Measurements from ENCODE around the gene RGL1.

The RGL1 gene

DNA sequence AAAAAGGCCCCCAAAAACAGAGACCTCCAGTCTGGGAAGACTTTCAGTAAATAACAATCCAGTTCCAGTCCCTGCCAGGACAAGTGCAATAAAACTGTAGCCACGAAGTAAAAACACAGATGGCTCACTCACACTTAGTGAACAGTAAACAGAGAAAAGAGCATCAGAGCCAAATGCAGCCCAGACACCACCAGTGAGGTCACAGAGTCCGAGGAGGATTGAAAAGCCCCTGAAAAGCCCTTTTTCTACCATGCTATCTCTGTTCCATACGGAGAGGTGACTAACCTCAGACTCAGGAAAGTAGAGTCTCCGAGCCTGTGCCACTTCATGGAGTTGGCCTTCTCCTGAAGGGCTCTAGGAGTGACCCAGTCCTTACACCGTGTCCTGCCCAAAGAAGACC lies 148.1 kb downstream of the RGL1 start:
- Mint-ChIP-seq H3K4me3 (no peak overlapping the region), H3K27me3 (peaks cover 2% of the 10 kb centered on the region), H3K36me3 (no peaks in the 10 kb centered on the region), H3K9me3 (no peaks in the 10 kb centered on the region), H3K4me1 (peaks cover 5% of the 10 kb centered on the region), H3K27ac (no peak overlapping the region)
- no peak for ATAC-seq (ENCODE audit: low read depth)
- DNase-seq (ENCODE audit: low spot score in 2 of 2), result no peak

DNA sequence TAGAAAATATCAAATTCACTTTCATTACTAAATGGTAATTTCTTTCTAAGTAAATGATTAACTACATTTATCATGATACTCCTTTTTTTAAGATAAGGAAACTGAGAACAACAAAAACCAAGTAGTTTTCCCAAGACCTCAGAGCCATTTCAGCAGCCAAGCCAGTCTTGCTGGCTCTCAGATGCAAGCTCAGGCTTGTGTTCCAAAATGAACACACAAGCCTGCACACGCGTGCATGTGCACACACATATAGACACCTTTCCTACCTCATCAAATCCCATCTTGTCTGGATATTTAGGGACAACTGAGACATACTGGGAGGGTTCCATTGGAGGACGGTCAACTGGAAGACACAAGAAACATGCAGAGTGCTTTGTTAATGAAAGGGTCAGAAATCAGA lies 149.6 kb downstream of the RGL1 start:
- H3K4me3 Mint-ChIP-seq, result no peak overlapping the region
- H3K27me3 Mint-ChIP-seq, result peaks cover 2% of the 10 kb centered on the region
- H3K4me1 Mint-ChIP-seq, result peaks cover 5% of the 10 kb centered on the region
- no peak for DNase-seq (ENCODE audit: low spot score in 2 of 2)
- no peaks in the 10 kb centered on the region for H3K36me3 Mint-ChIP-seq
- H3K9me3 Mint-ChIP-seq, result no peaks in the 10 kb centered on the region
- H3K27ac Mint-ChIP-seq, result peak overlapping the region; percentile 22
- ATAC-seq (ENCODE audit: low read depth), result no peak

DNA sequence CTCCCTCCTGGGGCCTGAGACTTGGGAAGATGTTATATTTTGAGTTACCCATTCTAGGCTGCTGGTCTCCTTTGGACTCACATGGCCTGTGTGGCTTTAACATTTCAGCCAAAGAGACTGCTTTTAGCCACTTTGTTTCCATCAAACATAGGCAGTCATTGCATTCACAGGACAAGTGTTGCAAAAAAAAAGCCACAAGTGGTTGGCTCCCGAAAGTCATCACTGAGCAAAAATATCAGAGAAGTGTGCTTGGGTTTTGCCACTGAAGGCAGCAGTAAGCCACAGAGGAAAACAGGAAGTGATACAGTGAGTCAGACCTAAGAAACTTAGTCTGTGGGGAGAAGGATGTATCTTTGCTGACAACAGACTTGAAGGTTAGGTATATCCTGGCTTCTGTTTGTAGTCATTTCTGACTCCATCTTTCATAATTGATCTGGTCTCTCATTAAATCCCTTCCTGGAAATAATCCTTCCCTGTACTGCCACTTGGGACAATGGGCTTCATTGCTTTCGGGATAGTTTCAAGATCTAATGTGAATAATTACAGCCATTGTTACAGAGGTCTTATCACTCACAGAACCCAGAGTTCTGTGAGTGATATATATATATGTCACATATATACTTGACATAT lies 151.8 kb downstream of the RGL1 start:
- peak overlapping the region; percentile 67 for H3K27ac Mint-ChIP-seq
- ATAC-seq (ENCODE audit: low read depth) (peak; percentile 100), DNase-seq (ENCODE audit: low spot score in 2 of 2) (peak in 1 of 2 donors; percentile 31)

DNA sequence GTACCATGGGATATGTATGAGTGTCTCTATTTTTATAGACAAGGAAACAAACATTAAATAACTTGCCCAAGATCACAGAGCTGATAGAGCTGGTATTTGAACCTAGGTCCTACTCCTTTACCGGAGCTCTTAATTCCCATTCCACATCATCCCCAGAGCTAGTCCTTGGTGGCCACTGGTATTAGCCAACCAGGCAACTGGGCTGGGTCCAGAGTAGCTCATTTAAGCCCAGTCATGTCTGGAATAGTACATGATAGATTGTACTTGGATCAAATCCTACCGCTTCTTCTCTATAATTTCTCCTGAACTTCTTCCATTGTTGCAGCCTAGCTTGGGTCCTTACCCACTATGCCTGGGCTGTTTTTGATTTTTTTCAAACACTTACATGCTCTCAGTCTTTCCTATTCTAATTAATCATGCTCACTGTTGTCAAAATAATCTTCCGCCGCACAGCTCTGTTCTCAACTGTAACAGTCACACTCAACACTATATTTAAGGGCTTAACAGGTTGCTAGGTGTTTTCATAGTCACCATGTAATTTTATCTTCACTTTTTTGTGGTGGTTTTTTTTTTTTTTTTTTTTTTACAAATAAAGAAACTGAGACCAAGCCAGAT lies 152.4 kb downstream of the RGL1 start:
- DNase-seq (ENCODE audit: low spot score in 2 of 2) (no peak), ATAC-seq (ENCODE audit: low read depth) (no peak)
- Mint-ChIP-seq H3K27me3 (peaks cover under 1% of the 10 kb centered on the region), H3K4me3 (no peak overlapping the region), H3K36me3 (no peaks in the 10 kb centered on the region), H3K4me1 (peaks cover 5% of the 10 kb centered on the region), H3K27ac (peak overlapping the region; percentile 67), H3K9me3 (no peaks in the 10 kb centered on the region)

More for the DNA sequence above, 151.8 kb downstream of the RGL1 start:
- H3K9me3 Mint-ChIP-seq, result no peaks in the 10 kb centered on the region
- no peaks in the 10 kb centered on the region for H3K27me3 Mint-ChIP-seq
- no peak overlapping the region for H3K4me3 Mint-ChIP-seq
- no peaks in the 10 kb centered on the region for H3K36me3 Mint-ChIP-seq
- H3K4me1 Mint-ChIP-seq, result peaks cover 5% of the 10 kb centered on the region

DNA sequence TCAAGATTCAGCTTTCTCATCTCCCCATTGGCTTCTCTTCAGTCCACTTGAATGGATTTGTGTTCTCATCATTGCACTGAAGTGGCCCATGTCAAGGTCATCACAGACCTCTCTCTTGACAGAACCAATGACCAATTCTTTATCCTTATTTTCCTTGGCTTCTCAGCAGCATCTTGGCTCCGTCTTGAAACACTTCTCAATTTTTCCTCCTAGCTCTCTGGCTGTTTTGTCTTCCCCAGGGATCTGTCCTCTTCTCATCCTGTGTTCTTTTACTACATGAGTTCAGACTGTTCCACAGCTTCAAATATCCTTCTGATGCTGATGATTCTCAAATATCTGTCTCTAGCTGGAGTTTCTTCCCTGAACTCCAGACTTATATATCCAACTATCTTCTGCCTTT lies 154.0 kb downstream of the RGL1 start:
- no peak for ATAC-seq (ENCODE audit: low read depth)
- peaks cover 9% of the 10 kb centered on the region for H3K27me3 Mint-ChIP-seq

DNA sequence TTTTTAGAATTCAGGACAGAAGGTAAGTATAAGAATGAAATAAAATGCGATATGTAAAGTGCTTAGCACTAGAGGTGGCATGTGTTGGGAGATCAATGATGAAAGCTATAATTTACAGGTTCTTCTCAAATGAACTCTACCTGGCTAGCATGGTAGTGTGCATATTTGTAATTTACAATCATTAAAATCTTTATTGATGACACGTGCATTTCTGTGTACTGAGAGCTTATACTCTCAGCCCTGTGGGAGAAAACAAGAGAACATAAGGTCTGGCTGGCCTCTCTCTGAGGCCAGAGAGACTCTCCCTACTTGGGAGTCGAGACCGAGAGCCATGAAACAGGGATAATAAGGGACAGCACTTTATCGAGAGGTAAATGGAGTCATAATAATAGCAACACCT lies 156.2 kb downstream of the RGL1 start:
- Mint-ChIP-seq H3K4me1 (peaks cover 5% of the 10 kb centered on the region), H3K4me3 (no peak overlapping the region), H3K36me3 (no peaks in the 10 kb centered on the region), H3K27me3 (peaks cover 15% of the 10 kb centered on the region), H3K9me3 (no peaks in the 10 kb centered on the region), H3K27ac (no peak overlapping the region)
- DNase-seq (ENCODE audit: low spot score in 2 of 2) (no peak), ATAC-seq (ENCODE audit: low read depth) (no peak)

More for the DNA sequence above, 154.0 kb downstream of the RGL1 start:
- H3K4me1 Mint-ChIP-seq, result peaks cover 5% of the 10 kb centered on the region
- no peak overlapping the region for H3K4me3 Mint-ChIP-seq
- no peaks in the 10 kb centered on the region for H3K9me3 Mint-ChIP-seq
- no peaks in the 10 kb centered on the region for H3K36me3 Mint-ChIP-seq
- H3K27ac Mint-ChIP-seq, result no peak overlapping the region
- no peak for DNase-seq (ENCODE audit: low spot score in 2 of 2)

DNA sequence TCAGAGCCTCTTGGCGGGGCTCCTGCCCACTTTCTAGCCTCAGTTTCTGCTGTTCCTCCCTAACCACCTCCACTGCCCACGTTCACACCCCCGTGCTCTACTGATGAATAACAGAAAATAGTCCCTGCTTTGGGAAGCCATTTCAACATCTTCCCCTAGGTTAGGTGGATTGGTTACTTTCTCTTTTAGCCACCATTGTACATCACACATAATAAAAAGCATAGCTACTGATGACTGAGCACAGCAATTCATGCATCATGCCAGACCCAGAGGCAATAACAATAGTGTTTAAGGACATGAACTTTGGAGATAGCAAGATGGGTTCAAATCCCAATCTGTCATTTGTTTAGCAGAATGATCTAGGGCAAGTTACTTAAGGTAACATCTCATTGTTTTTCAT lies 158.0 kb downstream of the RGL1 start:
- no peaks in the 10 kb centered on the region for H3K9me3 Mint-ChIP-seq
- ATAC-seq (ENCODE audit: low read depth), result no peak
- H3K36me3 Mint-ChIP-seq, result no peaks in the 10 kb centered on the region
- no peak for DNase-seq (ENCODE audit: low spot score in 2 of 2)
- H3K4me3 Mint-ChIP-seq, result no peak overlapping the region
- H3K4me1 Mint-ChIP-seq, result no peaks in the 10 kb centered on the region
- peaks cover 19% of the 10 kb centered on the region for H3K27me3 Mint-ChIP-seq
- H3K27ac Mint-ChIP-seq, result no peak overlapping the region

DNA sequence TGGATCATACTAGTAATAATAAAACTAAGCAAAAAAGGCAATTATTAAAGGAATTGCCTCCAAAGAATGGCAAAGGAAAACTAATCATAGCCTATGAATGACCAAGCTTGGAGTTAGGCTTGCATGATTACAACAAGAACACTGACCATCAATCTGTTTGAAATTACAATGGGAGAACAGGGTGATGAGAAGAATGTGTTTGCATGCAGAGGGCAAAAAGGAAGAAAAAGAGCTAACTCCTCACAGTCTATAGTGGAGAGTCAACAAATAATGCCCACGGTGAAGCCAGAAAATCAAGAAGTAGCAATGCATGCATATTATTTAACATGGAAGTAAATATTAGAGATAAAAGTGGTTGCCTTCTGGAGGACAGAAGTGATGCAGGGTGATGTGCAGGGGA lies 160.8 kb downstream of the RGL1 start:
- Mint-ChIP-seq H3K4me3 (no peak overlapping the region), H3K4me1 (no peaks in the 10 kb centered on the region), H3K27ac (no peak overlapping the region), H3K9me3 (no peaks in the 10 kb centered on the region), H3K27me3 (peaks cover 19% of the 10 kb centered on the region), H3K36me3 (no peaks in the 10 kb centered on the region)
- ATAC-seq (ENCODE audit: low read depth), result no peak
- DNase-seq (ENCODE audit: low spot score in 2 of 2), result no peak

DNA sequence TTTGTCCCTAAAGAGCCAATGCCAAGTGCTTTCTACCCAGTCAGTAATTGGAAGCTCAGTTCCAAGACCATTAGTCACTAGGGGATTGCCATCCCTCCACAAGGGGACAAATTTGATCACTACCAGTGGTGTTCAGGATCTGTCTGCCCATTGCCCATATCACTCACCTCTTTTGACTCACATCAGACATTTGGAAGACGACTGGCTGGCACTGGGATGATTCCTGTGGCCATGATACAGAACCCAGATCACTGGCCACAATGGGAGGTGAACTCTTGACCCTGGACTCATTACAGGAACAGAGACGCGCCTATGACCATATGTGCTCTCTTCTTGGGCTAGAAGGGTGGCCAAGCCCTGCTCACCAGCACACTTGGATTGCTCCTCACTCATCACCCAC lies 161.6 kb downstream of the RGL1 start:
- no peaks in the 10 kb centered on the region for H3K36me3 Mint-ChIP-seq
- no peak overlapping the region for H3K27ac Mint-ChIP-seq
- DNase-seq (ENCODE audit: low spot score in 2 of 2) (no peak), ATAC-seq (ENCODE audit: low read depth) (no peak)
- peaks cover 21% of the 10 kb centered on the region for H3K27me3 Mint-ChIP-seq
- H3K4me1 Mint-ChIP-seq, result no peaks in the 10 kb centered on the region
- H3K9me3 Mint-ChIP-seq, result no peaks in the 10 kb centered on the region
- H3K4me3 Mint-ChIP-seq, result no peak overlapping the region

DNA sequence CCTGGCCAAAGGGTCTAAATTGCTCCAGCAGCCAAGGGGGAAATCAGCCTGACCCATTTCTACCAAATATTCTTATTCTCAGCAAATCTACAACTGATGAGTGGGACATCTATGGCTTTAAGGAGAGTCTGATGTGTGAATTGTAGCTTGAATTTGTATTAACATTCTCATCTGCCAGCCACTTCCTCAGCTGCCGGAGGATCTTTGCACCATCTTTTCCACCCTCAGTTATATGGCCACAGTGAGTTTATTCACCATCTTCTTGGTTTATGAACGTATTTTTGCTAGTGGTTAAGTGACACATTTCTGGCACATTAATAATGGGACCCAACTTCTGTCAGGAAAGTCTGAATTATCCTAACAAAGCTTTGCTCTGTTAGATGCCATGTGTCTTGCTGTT lies 163.0 kb downstream of the RGL1 start:
- no peaks in the 10 kb centered on the region for H3K36me3 Mint-ChIP-seq
- H3K9me3 Mint-ChIP-seq, result no peaks in the 10 kb centered on the region
- no peak for ATAC-seq (ENCODE audit: low read depth)
- no peak overlapping the region for H3K27ac Mint-ChIP-seq
- H3K27me3 Mint-ChIP-seq, result peaks cover 15% of the 10 kb centered on the region
- no peak for DNase-seq (ENCODE audit: low spot score in 2 of 2)
- H3K4me1 Mint-ChIP-seq, result no peaks in the 10 kb centered on the region
- H3K4me3 Mint-ChIP-seq, result no peak overlapping the region

DNA sequence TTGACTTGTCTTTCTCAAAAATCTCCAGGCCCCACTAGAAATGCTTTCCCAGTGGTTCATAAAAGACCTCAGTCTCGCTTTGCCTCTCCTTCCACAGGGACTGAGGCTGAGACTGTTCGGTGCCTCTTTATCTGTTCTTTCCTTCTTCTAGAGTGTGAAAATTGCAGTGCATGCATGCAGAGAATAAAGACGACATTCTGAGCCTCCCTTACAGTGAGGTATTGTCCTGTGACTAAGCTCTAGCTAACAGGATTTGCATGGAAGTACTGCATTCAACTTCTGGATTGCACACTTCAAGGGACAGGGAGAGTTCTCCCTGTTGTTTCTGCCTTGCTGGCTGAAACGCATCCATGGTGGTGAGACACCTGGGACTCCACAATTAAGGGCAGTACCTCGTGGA lies 163.5 kb downstream of the RGL1 start:
- Mint-ChIP-seq H3K9me3 (no peaks in the 10 kb centered on the region), H3K36me3 (no peaks in the 10 kb centered on the region), H3K4me3 (no peak overlapping the region), H3K27ac (no peak overlapping the region), H3K27me3 (peaks cover 14% of the 10 kb centered on the region), H3K4me1 (no peaks in the 10 kb centered on the region)
- no peak for DNase-seq (ENCODE audit: low spot score in 2 of 2)
- ATAC-seq (ENCODE audit: low read depth), result no peak

DNA sequence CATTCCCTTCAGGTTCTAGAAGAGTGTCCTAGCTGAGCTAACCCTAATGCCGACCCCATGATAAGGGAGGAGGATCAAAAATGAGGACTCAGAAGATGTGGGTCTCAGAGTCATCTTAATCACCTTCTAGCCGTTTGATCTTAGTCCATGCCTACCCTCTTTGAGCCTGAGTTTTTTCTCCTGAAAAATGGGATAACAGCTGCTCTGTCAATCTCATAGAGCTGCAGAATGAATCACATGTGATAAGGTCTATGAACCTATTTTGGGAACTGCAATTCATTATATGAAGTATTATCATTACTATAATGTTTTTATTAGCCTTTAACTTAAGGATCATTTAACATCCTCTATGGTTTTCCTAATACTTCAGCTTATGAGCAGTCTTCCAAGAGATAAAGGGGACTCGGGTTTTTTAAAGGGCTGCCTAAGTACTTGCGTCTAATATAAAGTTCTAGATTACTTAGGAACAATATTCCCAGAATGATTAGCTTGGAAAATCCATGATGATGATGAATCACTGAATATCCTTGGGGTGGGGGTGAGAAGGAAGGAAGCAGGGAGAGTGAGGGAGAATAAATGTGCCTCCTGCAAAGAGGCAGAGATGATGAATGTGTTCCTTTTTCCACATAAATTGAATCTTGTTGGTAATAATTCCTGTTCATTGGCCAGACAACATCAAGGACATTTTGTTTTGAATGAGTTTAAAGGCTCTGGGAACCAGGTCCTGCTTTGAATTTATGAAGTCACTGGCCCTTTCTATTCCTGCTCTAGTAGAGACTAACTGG lies 165.8 kb downstream of the RGL1 start:
- ATAC-seq (ENCODE audit: low read depth) (no peak), DNase-seq (ENCODE audit: low spot score in 2 of 2) (no peak)
- no peaks in the 10 kb centered on the region for H3K4me1 Mint-ChIP-seq
- H3K27ac Mint-ChIP-seq, result no peak overlapping the region
- no peak overlapping the region for H3K4me3 Mint-ChIP-seq
- no peaks in the 10 kb centered on the region for H3K9me3 Mint-ChIP-seq
- H3K27me3 Mint-ChIP-seq, result peaks cover 11% of the 10 kb centered on the region
- no peaks in the 10 kb centered on the region for H3K36me3 Mint-ChIP-seq

DNA sequence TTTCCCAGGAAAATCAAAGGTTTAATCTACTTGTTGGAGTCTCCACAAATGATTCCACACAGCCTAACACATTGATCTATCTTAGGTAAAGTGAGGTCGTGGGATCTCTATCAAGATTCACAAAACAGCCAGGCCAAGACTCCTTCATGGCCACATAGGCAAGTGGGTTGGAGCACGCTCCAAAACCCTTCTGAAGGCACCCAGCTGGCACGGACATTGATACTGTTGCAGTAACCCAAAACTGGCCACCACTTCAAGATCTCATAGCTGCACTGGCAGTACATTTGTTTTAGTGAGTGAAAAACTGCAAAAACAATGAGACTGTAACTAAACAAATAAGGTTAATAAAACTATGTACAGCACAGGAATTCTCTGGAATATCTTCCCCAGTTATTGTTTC lies 170.7 kb downstream of the RGL1 start:
- Mint-ChIP-seq H3K9me3 (no peaks in the 10 kb centered on the region), H3K27me3 (peaks cover 8% of the 10 kb centered on the region)
- no peak for ATAC-seq (ENCODE audit: low read depth)

DNA sequence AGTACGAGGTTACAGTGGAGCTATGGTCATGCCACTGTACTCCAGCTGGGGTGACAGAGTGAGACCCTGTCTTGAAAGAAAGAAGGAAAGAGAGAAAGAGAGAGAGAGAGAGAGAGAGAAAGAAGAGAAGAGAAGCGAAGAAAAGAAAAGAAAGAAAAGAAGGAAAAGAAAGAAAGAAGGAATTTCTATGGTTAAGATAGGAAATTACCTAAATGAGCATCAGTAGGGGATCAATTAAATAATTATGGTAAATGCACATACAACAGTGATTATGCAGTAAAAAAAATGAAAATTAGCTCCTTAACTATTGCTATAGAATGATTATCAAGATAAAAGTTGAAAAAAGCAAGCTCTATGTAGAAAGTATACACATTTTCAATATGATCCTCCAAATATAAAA lies 172.8 kb downstream of the RGL1 start:
- no peaks in the 10 kb centered on the region for H3K36me3 Mint-ChIP-seq
- H3K9me3 Mint-ChIP-seq, result no peaks in the 10 kb centered on the region
- DNase-seq (ENCODE audit: low spot score in 2 of 2) (no peak), ATAC-seq (ENCODE audit: low read depth) (no peak)
- H3K4me3 Mint-ChIP-seq, result no peak overlapping the region
- peaks cover 10% of the 10 kb centered on the region for H3K27me3 Mint-ChIP-seq
- H3K27ac Mint-ChIP-seq, result no peak overlapping the region
- no peaks in the 10 kb centered on the region for H3K4me1 Mint-ChIP-seq

More for the DNA sequence above, 170.7 kb downstream of the RGL1 start:
- DNase-seq (ENCODE audit: low spot score in 2 of 2), result no peak
- Mint-ChIP-seq H3K4me3 (no peak overlapping the region), H3K36me3 (no peaks in the 10 kb centered on the region), H3K4me1 (no peaks in the 10 kb centered on the region), H3K27ac (no peak overlapping the region)
